Lower leg skin (tissue), 4 donors: ENCODE measurements around the gene NCKAP5. TPM values are rescaled to one million over a fixed set of nuclear protein-coding genes. Genes with fewer than 3 reads are reported as not detected.

Experiments used
- DNase-seq, 2 donors: peaks; one replicate each; pipeline ENCODE4 v3.0.0-alpha.2; 2019; ENCODE audit warnings: low spot score in 2 of 2
- H3K4me3 ChIP-seq: fragments of 200-600 bp; sonication (generic); 2 replicates; pipeline ENCODE4 v1.5.1; 2017; ENCODE audit warnings: mild to moderate bottlenecking, low read depth; ENCODE audit not compliant: poor library complexity, severe bottlenecking
- POLR2A ChIP-seq, 2 donors: fragments of 450-650 bp; IDR thresholded peaks; one replicate each; pipeline ENCODE4 v1.6.1; 2016 to 2017; ENCODE audit warnings: antibody characterized with exemption in 2 of 2, mild to moderate bottlenecking in 1 of 2, moderate library complexity in 1 of 2
- WGBS, 2 donors: methylation state at CpG; one replicate each; pipeline ENCODE4 v1.1.5; 2018; 5-methylcytosine and 5-hydroxymethylcytosine counted together
- intact Hi-C: fragments of 100-400 bp; cut with DNase I; formaldehyde crosslinking; loops from one replicate; pipeline ENCODE4 v1.15.0; 2023; ENCODE audit warnings: low total_unique reads
- total RNA-seq, 4 donors: library from RNA; depleted of rRNA; stranded (reverse); fragments of >200 nt; gene quantifications; one replicate each; pipeline ENCODE4 v1.1.0, GENCODE V29; 2016
- TF ChIP-seq, protein P1 (sequence below), 3 donors: fragments of 450-650 bp; IDR thresholded peaks; one replicate each; pipeline ENCODE4 v1.5.1; 2016; ENCODE audit warnings: antibody characterized with exemption in 3 of 3, mild to moderate bottlenecking in 3 of 3, moderate library complexity in 2 of 3

The NCKAP5 gene
- total RNA-seq, 4 donors from 2014 or later, result 2.0 to 5.1 (median 3.6) TPM

DNA sequence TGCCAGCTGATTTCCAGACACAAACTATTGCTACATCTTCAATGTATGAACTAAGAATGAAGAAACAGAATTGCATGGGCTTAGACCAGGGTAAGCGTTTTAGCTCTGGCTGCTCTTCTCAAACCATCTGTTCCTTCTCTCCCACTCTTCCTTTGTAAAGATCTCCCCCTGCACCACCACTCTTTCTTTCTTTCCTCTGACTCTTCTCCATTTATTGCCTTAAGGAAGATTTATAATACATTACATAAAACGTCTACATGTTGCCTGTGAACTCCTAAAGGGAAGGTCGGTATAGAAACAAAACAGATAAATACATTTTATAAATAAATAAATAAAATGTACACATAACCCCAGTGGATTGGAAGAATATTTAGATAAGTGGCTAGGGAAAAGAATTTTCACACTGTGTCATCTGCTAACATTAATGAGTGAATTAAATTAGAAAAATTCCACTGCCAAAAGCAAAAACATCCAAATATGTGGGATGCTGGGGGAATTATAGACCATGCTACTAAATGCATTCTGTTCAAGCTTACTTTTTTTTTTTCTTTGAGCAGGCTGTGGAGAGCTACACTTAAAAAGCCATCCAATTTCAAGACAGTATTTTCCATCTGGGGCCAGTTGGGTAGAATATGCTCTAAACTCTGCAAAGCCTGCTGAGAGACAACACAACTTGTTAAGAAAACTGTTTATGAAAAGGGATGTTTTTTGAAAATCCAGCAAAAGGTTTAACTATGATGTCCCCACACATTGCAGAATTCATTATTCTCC, 41.5 kb downstream of the NCKAP5 start:
- H3K4me3 ChIP-seq, result no peak overlapping the region
- no peak for DNase-seq
- TF ChIP-seq, protein P1, sequence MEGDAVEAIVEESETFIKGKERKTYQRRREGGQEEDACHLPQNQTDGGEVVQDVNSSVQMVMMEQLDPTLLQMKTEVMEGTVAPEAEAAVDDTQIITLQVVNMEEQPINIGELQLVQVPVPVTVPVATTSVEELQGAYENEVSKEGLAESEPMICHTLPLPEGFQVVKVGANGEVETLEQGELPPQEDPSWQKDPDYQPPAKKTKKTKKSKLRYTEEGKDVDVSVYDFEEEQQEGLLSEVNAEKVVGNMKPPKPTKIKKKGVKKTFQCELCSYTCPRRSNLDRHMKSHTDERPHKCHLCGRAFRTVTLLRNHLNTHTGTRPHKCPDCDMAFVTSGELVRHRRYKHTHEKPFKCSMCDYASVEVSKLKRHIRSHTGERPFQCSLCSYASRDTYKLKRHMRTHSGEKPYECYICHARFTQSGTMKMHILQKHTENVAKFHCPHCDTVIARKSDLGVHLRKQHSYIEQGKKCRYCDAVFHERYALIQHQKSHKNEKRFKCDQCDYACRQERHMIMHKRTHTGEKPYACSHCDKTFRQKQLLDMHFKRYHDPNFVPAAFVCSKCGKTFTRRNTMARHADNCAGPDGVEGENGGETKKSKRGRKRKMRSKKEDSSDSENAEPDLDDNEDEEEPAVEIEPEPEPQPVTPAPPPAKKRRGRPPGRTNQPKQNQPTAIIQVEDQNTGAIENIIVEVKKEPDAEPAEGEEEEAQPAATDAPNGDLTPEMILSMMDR (IDR thresholded peaks at IDR 0.05), result no peak
- no peak for TF ChIP-seq POLR2A (IDR thresholded peaks at IDR 0.05)
- 65 to 67% methylated on average over 3 of the region's 3 CpGs for WGBS, 2 donors
- intact Hi-C loops, result no loop called here

DNA sequence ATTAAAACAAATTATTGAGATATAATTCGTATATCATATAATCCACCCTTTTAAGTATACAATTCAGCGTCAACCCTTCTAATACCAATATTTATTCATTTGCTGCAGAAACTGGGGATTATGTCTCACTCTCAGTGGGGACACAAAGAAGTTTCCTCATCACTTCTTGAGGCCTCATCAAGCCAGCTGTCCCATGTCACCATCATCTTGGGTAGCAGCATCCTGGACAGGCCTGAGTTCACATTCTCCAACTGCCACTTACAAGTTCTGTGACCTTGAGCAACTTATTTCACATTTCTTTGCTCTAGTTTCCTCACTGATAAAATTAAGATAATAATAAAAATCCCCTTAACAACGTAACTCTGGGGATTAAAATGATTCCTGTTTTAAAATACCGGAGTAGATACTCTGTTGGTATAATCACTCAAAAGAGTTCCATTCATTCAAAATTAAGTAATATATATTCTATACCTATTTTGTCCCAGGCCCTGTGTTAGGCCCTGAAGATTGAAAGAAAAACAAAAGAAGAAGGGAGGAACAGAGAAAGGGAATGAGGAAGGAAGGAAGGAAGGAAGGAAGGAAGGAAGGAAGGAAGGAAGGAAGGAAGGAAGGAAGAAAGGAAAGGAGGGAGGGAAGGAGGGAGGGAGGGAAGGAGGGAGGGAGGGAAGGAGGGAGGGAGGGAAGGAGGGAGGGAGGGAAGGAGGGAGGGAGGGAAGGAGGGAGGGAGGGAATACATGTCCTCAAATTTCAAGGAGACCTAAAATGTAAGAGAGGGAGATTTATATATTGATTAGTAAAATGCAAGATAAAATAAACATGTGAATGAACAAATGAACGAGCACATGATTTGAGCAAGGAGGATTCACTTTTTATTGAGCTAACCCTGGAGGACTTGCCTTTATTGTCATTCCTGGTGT, 42.4 kb downstream of the NCKAP5 start:
- H3K4me3 ChIP-seq, result no peak overlapping the region
- intact Hi-C loops, result no loop called here
- no peak for TF ChIP-seq POLR2A (IDR thresholded peaks at IDR 0.05)
- TF ChIP-seq, protein P1 (IDR thresholded peaks at IDR 0.05), result no peak
- no peak for DNase-seq
- WGBS, 2 donors, result 86 to 87% methylated on average over 5 of the region's 5 CpGs

DNA sequence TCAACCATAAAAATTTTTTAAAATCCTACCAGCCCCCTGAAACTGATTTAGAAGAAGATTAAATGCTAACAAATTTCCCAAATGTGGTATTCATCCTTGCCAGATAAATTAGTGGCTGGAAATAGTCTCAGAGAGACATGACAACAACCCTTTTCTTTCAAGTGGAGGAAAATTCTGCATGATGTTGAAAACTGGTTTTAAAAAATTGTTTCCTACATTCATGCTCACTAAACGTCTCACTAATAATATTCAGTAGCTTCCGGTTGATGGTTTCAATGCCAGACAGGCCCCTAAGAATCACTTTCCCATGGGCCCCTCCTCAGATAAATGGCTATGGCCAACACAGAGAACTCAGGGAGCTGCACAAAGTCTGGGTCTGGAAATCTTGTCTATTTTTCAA, 43.2 kb downstream of the NCKAP5 start:
- TF ChIP-seq POLR2A (IDR thresholded peaks at IDR 0.05), result no peak
- TF ChIP-seq, protein P1 (IDR thresholded peaks at IDR 0.05), result no peak
- no peak overlapping the region for H3K4me3 ChIP-seq
- 64 to 66% methylated on average over 2 of the region's 2 CpGs for WGBS, 2 donors
- intact Hi-C loops, result no loop called here
- no peak for DNase-seq

DNA sequence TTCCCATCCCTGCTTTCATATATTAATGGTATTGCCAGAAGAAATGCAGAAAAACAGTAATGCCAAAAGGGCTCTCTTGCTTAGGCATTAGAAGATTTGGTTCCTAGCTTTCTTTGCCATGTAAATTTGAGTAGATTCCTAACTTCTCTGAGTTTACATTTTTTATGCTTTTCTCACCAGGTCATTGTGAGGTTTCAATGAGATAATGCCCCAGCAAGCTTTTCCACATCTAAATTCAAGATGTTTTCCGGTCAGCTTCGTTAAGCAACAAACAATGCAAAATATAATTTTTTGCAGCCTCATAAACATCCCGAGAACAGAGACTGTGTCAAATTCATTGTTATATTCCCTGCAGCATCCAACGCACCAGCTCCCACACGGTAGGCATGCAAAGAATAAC, 44.9 kb downstream of the NCKAP5 start:
- TF ChIP-seq, protein P1 (IDR thresholded peaks at IDR 0.05), result no peak
- no peak for TF ChIP-seq POLR2A (IDR thresholded peaks at IDR 0.05)
- WGBS, 2 donors, result 76 to 84% methylated on average over 5 of the region's 5 CpGs
- intact Hi-C loops, result no loop called here
- DNase-seq, result no peak
- no peak overlapping the region for H3K4me3 ChIP-seq

DNA sequence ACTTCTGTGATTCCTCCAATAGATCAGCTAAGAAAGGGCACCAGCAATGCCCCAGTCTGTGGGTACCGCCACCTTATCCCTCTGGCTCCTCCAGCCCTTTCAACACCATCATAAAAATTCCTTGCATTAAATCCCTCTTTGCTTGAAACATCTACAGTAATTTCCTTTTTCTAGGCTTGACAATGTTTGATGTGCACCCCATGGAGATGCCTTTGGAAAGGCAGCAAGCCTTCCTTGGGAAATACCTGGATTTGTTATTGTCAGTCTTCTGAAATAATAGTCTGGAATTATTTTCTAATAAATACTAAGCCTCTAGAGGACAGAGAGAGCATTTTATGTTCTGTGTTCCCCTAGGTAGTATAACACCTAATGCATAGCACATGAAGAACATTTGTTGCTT, 46.1 kb downstream of the NCKAP5 start:
- no peak for DNase-seq
- no peak overlapping the region for H3K4me3 ChIP-seq
- 96 to 100% methylated on average over 1 of the region's 1 CpG for WGBS, 2 donors
- intact Hi-C loops, result no loop called here
- TF ChIP-seq, protein P1 (IDR thresholded peaks at IDR 0.05), result no peak
- no peak for TF ChIP-seq POLR2A (IDR thresholded peaks at IDR 0.05)
